B cell (primary cell): Measurements from ENCODE around the gene GRIP2.

Experiments
- EZH2 ChIP-seq: IDR thresholded peaks from 2 replicates; pipeline ENCODE4 v1.6.1; 2012; ENCODE audit warnings: borderline replicate concordance, low read depth, mild to moderate bottlenecking, moderate library complexity, low read length; ENCODE audit not compliant: insufficient read depth, poor library complexity, severe bottlenecking
- TF ChIP-seq, protein P1 (sequence below): fragments of 200-600 bp; IDR thresholded peaks from one replicate; pipeline ENCODE4 v1.8.0; 2022; ENCODE audit warnings: antibody characterized with exemption, mild to moderate bottlenecking

DNA sequence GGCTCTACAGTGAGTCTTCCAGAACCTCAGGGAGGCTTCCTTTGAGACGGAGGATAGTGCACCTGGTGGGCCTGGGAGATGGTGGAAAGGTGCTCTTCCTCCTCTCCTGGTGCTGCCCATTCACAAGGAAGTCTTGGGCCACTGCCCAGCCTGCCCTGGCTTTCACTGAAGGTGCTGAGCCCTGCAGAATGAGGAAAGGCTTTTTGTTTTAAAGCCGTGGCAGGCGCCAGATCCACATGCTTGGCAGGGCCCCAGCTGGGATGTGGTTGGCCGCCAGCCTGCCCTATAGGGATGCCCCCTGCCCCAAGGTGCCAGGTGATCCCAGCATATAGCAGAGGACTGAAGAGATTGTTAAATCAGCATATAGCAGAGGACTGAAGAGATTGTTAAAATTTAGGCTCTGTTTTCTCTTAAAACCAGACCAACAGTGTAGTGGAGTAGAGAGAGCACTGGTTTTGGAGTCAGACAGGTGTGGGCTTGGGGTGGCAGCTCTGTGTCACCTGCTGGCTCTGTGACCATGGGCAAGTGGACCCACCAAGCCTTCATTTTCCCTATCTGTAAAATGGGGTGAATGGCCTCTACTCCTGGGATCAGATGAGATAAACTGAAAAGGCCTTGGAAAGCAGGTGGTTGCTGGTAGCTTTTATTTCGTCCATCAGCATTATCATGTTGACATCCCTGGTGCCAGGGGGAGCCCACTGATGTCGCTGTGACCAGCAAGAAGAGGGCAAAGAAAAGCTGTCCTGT is 84.4 kb downstream of the GRIP2 start:
- no peak for TF ChIP-seq EZH2
- TF ChIP-seq, protein P1, sequence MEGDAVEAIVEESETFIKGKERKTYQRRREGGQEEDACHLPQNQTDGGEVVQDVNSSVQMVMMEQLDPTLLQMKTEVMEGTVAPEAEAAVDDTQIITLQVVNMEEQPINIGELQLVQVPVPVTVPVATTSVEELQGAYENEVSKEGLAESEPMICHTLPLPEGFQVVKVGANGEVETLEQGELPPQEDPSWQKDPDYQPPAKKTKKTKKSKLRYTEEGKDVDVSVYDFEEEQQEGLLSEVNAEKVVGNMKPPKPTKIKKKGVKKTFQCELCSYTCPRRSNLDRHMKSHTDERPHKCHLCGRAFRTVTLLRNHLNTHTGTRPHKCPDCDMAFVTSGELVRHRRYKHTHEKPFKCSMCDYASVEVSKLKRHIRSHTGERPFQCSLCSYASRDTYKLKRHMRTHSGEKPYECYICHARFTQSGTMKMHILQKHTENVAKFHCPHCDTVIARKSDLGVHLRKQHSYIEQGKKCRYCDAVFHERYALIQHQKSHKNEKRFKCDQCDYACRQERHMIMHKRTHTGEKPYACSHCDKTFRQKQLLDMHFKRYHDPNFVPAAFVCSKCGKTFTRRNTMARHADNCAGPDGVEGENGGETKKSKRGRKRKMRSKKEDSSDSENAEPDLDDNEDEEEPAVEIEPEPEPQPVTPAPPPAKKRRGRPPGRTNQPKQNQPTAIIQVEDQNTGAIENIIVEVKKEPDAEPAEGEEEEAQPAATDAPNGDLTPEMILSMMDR = no peak
